Measurements from ENCODE around the gene MOBP. TPM values are rescaled to one million over a fixed set of nuclear protein-coding genes. Genes with fewer than 3 reads are reported as not detected.

The MOBP gene
- total RNA-seq, 1 donor from 2014 or later: not detected

- Histone ChIP-seq H3K9me3 (no peaks in the 10 kb centered on the region), H3K4me1 (no peaks in the 10 kb centered on the region), H3K36me3 (no peaks in the 10 kb centered on the region), H3K27ac (no peak overlapping the region), H3K27me3 (no peaks in the 10 kb centered on the region), H3K4me3 (no peak overlapping the region)
- no peak for ATAC-seq
- no peak for TF ChIP-seq CTCF (IDR thresholded peaks at IDR 0.05)
- intact Hi-C loops (cut with DNase I): no loop called here
- no peak for DNase-seq
Observed at GRCh38 chr3:39427506-39427905, 40.0 kb upstream of the MOBP start.

- H3K4me1 ChIP-seq: peaks cover 7% of the 10 kb centered on the region
- no peak overlapping the region for H3K27ac ChIP-seq
- ATAC-seq (peak; percentile 34), DNase-seq (no peak)
- no peaks in the 10 kb centered on the region for H3K36me3 ChIP-seq
- no peaks in the 10 kb centered on the region for H3K27me3 ChIP-seq
- intact Hi-C loops (cut with DNase I): no loop called here
- TF ChIP-seq CTCF (IDR thresholded peaks at IDR 0.05): no peak
- H3K4me3 ChIP-seq: peak overlapping the region; percentile 8
- H3K9me3 ChIP-seq: no peaks in the 10 kb centered on the region
Observed at GRCh38 chr3:39428745-39429201, 38.7 kb upstream of the MOBP start.

- no peak for TF ChIP-seq CTCF (IDR thresholded peaks at IDR 0.05)
- DNase-seq (no peak), ATAC-seq (no peak)
- H3K27ac ChIP-seq: no peak overlapping the region
- intact Hi-C loops (cut with DNase I): no loop called here
- H3K4me3 ChIP-seq: no peak overlapping the region
- no peaks in the 10 kb centered on the region for H3K36me3 ChIP-seq
- no peaks in the 10 kb centered on the region for H3K9me3 ChIP-seq
- H3K27me3 ChIP-seq: no peaks in the 10 kb centered on the region
- peaks cover 9% of the 10 kb centered on the region for H3K4me1 ChIP-seq
Observed at GRCh38 chr3:39429466-39429865, 38.0 kb upstream of the MOBP start.

- TF ChIP-seq CTCF (IDR thresholded peaks at IDR 0.05): no peak
- DNase-seq: no peak
- Histone ChIP-seq H3K9me3 (no peaks in the 10 kb centered on the region), H3K27ac (no peak overlapping the region), H3K4me1 (peaks cover 9% of the 10 kb centered on the region), H3K27me3 (no peaks in the 10 kb centered on the region), H3K4me3 (no peak overlapping the region), H3K36me3 (no peaks in the 10 kb centered on the region)
- no peak for ATAC-seq
- intact Hi-C loops (cut with DNase I): no loop called here
Observed at GRCh38 chr3:39432342-39432741, 35.1 kb upstream of the MOBP start.

- no peaks in the 10 kb centered on the region for H3K27me3 ChIP-seq
- intact Hi-C loops (cut with DNase I): no loop called here
- DNase-seq (no peak), ATAC-seq (peak; percentile 30)
- no peaks in the 10 kb centered on the region for H3K9me3 ChIP-seq
- TF ChIP-seq CTCF (IDR thresholded peaks at IDR 0.05): no peak
- no peak overlapping the region for H3K4me3 ChIP-seq
- H3K27ac ChIP-seq: no peak overlapping the region
- no peaks in the 10 kb centered on the region for H3K36me3 ChIP-seq
- peaks cover 9% of the 10 kb centered on the region for H3K4me1 ChIP-seq
Observed at GRCh38 chr3:39433642-39434041, 33.8 kb upstream of the MOBP start.

DNA sequence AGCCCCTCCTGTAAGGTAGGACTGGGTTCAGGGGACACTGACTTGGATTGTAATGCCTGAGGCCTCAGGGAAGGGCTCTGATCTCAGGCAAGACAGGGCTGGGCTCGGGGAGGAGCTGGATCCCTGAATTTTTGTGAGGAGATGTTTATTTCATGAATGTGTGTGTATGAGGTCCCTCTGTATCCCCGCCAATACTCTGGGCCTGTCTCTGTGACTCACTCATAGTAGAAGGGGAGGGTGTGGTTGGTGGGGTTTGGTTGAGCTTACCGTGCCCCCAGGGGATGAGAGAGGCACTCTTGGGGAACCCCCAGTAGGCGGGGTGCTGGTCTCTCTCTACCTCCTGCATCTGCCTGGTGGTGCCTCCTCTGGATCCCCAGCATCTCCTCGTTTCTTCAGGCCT, 32.9 kb upstream of the MOBP start:
- H3K9me3 ChIP-seq: no peaks in the 10 kb centered on the region
- no peaks in the 10 kb centered on the region for H3K27me3 ChIP-seq
- intact Hi-C loops (cut with DNase I): no loop called here
- DNase-seq (no peak), ATAC-seq (peak; percentile 27)
- H3K4me1 ChIP-seq: peaks cover 9% of the 10 kb centered on the region
- H3K27ac ChIP-seq: no peak overlapping the region
- no peak overlapping the region for H3K4me3 ChIP-seq
- H3K36me3 ChIP-seq: no peaks in the 10 kb centered on the region
- TF ChIP-seq CTCF (IDR thresholded peaks at IDR 0.05): no peak

All from upper lobe of right lung (tissue), 1 donor.